GM15510 (cell line): ENCODE data around the gene MGAT4A.

ENCODE experiments used
- POLR2A ChIP-seq: IDR thresholded peaks from 3 replicates; pipeline ENCODE4 v1.6.1; 2011; ENCODE audit warnings: borderline replicate concordance; ENCODE audit not compliant: insufficient read length; ENCODE audit errors: extremely low read depth

Gene MGAT4A

GRCh38 chr2:98589489-98589888, 141.4 kb downstream of the MGAT4A start:
- no peak for TF ChIP-seq POLR2A

DNA sequence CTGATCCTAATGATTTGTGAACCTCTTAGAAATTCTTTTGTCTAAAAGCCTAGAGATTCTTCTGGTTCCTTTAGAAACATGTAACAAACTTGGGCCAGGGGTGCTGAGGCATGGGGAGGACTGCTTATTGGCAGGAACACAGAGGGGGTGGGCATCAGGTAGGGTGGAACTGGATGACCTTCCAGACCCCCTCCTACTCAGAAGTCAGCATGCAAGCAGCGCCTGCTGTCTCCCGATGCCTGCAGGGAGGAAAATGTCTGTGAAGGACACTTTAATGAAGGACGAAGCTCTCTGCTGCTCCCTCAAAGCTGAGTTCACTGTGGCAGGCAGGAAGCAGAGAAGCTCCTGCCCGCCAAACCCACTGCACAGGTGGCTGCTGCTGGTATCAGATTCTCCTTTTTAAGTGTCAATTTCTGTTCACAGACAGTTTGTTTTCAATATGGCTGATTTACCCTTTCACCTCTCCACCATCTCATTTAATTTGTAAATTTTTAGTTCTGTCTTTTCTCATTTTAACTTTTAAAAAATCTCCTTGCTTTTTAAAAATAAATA, 142.0 kb downstream of the MGAT4A start:
- no peak for TF ChIP-seq POLR2A

DNA sequence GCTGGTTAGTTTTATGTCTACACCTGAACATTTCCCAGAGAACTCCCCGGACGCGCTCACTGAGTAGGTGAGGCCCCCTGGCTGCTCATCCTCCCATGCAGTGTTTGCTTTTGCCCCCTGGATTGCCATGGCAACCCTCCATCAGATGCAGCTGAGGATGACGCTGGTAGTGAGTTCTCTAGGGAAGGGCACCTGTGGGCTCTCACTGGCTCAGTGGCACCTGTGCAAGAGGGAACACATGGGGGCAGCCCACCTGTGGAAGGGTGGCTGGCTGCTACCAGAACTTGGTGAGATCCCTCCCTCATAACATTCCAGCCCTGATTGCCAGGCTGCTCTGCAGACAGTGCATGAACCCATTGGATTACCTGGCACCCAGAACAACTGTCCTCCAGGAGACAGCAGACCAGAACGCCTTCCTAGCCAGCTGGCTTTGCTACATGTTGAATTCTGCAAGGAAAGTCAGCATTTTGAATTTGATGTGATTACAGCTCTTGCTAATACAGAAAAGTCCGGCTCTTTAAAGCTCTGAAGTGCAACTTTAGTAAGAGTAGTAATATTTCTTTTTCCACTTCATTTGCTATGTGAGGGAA, 144.3 kb downstream of the MGAT4A start:
- TF ChIP-seq POLR2A: no peak

DNA sequence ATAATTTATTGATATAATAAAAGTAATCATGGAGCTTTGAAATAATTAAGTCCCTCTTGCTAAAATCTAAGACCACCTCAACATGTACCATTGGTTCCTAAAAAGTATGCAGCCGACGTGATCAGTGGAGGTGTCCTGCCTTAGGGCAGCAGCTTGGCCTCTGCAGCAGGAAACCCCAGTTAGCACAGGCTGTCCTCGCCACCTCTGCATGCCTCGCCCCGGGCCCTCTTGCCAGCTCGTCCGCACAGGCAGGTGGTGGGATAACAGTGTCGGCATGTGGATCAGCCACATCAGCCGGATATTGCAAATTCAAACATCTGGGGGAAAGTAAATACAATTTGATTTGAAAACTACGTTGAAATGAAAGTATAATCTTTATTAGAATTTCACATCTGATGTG, 145.5 kb downstream of the MGAT4A start:
- no peak for TF ChIP-seq POLR2A

DNA sequence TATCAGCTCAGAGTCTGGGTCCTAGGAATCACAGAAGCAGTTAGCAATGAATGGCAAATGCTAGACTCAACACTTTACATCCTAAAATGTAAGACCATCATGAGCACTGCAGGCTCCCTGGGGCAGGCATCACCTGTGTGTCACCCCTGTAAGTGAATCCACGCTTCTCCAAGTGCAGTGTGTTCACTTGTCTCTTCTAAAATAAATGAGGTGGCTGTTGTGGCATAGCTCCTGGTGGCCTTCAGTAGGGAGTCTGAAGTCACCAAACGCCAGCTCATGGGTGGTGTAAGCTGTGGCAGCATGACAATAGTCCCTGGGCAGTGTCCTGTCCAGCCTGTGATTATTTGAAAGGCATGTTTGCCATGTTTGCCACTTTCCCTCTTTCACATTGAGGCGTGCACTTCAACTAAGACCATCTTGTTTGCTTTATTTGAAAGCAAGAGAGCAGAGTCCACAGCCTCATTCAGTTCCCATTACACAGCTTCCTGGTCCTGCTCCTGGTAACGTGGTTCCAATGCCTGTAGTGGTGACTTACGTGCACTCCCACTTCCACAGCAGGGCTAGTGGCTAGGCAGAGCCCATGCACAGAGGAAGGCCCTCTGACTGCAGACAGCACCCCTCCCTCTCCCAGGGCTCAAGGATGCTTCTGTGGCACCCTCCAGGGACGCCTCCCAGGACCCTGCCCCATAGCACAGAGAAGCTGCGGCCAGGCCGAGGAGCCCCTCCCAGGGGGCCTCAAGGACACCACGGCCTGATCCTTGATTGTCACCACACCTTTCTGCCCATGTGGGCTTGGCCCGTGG, 146.9 kb downstream of the MGAT4A start:
- TF ChIP-seq POLR2A: no peak

DNA sequence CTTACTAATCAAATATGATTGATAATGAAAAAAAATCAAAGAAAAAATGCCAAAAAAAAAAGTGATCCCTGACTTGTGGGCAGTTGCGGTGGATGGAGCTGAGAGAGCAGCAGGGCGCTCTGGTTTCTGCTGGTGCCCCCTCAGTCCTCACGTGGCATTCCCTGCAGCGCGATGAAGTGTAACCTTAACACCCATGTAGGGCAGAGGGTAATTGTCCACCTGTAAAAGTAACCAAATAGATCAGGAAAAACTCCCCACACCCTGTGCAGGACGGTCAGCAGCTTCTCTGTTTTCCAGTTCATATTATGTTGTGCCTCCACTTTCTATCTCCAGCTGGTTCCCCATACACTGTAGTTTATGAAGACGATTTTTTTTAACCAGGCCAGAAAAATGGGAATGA, 147.7 kb downstream of the MGAT4A start:
- no peak for TF ChIP-seq POLR2A

- no peak for TF ChIP-seq POLR2A
These were observed 148.4 kb downstream of the MGAT4A start for GRCh38 chr2:98582523-98582922.

GRCh38 chr2:98580656-98581284, 150.2 kb downstream of the MGAT4A start:
- no peak for TF ChIP-seq POLR2A

DNA sequence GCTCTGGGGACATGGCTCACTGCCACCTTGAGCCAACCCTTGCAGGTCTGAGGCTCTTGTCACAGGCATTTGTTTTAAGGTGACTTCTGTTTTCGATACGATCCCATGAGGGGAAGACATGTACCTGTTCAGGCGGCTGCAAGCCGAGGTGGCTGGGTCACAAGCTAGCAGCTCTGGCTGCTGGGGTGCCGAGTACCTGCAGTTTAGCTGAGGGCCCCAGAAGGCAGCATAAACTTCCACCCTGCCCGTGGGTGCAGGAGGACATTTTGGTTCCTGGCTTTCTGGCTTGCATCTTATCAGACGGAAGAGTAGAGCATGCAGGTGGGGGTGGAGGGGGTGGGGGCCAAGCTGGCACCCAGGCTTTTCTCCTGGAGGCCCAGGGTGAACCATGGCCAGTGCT, 151.0 kb downstream of the MGAT4A start:
- no peak for TF ChIP-seq POLR2A

DNA sequence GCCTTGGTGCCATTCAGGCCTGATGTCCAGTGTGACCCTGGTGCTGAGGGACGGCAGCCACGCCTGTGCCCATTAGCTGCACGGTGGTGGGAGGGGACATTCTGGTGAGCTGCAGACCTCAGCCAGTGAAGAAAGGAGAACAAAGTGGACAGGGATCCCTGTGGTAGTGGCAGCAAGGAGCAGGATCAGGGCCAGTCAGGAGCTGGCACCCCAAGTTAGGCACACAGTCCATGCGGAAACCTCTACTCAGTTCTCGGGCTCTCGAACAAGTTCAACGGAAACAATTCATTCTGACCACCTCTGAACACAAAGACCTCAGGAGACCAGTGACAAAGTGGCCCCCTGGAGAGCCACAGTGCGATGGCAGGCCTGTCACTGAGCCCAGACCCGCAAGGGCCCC, 152.7 kb downstream of the MGAT4A start:
- no peak for TF ChIP-seq POLR2A

DNA sequence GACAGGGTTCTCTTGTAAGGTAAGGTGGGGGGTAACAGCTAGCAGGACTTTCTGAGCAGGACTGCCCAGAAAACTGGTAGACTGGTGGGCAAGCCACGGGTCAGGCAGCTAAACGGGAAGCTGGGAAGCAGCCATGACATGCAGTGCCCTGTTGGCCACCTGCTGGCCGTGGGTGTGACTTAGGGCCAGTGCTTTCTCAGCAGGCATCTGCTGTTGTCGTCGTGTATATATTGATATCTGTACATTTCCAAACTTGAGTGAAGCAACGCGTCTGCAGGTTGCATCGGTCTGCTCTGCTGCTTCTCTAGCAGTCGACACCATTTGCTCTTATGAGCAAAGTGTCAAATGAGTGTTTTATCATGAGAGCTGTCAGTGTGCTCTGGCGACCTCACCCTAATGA, 153.6 kb downstream of the MGAT4A start:
- no peak for TF ChIP-seq POLR2A

DNA sequence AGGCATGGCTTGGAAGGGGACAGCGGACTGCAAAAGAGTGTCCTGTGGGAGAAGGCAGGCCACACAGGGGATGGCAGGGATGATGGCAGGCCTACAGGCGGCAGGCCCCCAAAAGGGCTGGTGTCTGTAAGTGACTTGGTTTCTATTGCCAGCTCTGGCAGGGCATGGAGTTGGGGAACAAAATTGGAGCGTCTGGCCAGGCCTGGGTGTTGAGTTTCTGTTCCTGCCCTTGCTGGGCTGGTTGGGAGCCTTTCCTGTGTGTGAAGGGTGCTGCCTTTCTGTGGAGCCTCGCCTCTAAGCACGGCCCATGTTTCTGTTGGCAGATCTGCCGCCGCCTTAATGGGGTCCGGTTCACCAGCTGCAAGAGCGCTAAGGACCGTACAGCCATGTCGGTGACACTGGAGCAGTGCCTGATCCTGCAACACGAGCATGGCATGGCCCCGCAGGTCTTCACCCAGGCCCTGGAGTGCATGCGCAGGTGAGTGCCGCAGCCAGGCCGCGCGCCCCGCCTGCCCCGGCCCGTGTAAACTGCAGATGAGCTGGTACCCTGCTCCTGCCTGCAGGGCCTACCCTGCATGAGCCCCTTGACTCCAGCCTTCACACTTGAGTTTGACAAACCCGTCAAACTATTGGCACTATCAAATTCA, 154.1 kb downstream of the MGAT4A start:
- TF ChIP-seq POLR2A: no peak

DNA sequence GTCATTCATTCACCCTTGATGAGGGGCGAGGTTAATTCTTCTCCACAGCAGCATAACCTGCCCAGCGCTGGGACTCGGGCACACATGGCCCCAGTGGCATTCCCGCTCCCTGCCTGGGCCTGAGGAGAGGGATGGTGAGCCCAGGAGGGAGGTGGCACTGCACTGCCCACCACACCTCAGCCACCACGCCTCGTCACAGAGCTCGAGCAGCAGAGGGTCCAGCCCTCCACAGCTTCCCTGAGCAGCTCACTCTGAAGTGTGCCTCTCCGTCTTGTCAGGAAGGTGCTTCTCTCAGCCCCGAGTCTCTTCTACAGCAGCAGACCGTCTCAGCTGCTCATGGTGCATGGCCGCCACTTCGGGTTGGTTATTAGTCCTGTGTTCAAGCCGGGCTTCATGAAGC, 157.5 kb downstream of the MGAT4A start:
- TF ChIP-seq POLR2A: no peak

- no peak for TF ChIP-seq POLR2A
These were observed 158.3 kb downstream of the MGAT4A start for GRCh38 chr2:98572676-98573075.

- TF ChIP-seq POLR2A: no peak
These were observed 158.7 kb downstream of the MGAT4A start for GRCh38 chr2:98572211-98572610.

DNA sequence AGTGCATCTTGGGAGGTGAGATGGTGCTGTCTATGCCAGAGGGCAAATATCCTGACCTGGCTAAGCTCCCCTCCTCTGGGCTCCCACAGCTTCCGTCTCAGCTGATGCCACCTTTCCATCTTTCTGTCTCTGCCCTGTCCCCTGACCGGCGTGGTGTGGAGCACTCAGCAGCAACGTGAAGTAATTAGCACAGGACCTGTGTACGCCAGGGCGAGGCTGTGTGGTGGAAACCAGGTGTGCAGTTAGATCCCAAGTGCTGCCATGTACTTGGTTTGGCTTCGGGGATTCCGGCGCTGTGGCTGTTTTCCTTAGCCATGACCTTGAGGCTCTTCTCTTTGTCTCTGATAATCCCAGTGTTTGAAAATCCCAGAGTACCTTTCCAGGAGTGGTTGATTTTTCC, 159.1 kb downstream of the MGAT4A start:
- TF ChIP-seq POLR2A: no peak

DNA sequence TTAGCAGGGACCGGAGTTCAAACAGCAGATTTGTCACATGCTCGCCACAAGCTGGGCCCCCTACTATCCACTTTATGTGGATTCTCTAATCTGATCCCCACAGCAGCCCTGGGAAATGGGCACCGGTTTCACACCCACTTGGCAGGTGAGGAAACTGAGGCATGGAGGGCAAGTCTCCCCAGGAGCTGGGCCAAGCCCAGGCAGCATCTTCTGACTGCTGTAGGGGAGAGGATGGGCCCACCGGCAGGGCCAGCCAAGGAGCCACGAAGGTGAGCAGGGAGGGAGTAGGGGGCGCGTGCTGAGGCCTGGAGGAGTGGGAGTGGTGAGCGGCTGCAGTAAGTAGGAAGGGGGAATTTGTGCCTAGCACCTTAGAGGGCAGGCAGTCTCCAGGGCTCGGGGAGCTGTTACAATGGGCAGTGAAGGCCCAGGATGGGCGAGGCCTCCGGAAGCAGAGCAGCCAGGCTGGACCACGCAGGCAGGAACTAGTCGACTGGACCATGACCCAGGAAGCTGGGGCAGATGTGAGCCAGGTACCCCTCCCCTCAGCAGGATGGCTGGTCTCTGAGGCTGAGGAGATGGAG, 159.7 kb downstream of the MGAT4A start:
- TF ChIP-seq POLR2A: no peak
